Trophoblast cell (in vitro differentiated cells and primary cell): Measurements from ENCODE around the gene ABCF1.
A peak's percentile ranks its signal among the peaks of the same experiment; 100 is the strongest.

Experiments used
- DNase-seq, 2 donors: peaks; one replicate each; pipeline ENCODE4 v3.0.0-alpha.2; 2016
- H2AFZ ChIP-seq: 2 replicates; pipeline ENCODE4 v1.6.1; 2013; ENCODE audit warnings: low read length, moderate library complexity, mild to moderate bottlenecking; ENCODE audit not compliant: insufficient read depth, poor library complexity
- H2AK5ac ChIP-seq: 2 replicates; pipeline ENCODE4 v1.6.1; 2013; ENCODE audit warnings: mild to moderate bottlenecking, low read length
- H2BK120ac ChIP-seq: 2 replicates; pipeline ENCODE4 v1.6.1; 2013; ENCODE audit warnings: low read length, mild to moderate bottlenecking, moderate library complexity; ENCODE audit not compliant: insufficient read depth, poor library complexity
- H2BK12ac ChIP-seq: 2 replicates; pipeline ENCODE4 v1.6.1; 2013; ENCODE audit warnings: mild to moderate bottlenecking, low read length, moderate library complexity
- H2BK5ac ChIP-seq: 2 replicates; pipeline ENCODE4 v1.6.1; 2013; ENCODE audit warnings: low read length, low read depth, moderate library complexity, mild to moderate bottlenecking; ENCODE audit not compliant: poor library complexity
- H3K14ac ChIP-seq: 2 replicates; pipeline ENCODE4 v1.6.1; 2013; ENCODE audit warnings: mild to moderate bottlenecking, low read length
- H3K18ac ChIP-seq: 2 replicates; pipeline ENCODE4 v1.6.1; 2013; ENCODE audit warnings: mild to moderate bottlenecking, low read length
- H3K23ac ChIP-seq: 2 replicates; pipeline ENCODE4 v1.6.1; 2013; ENCODE audit warnings: low read length
- H3K27ac ChIP-seq: 2 replicates; pipeline ENCODE4 v1.5.1; 2013; ENCODE audit warnings: low read depth, mild to moderate bottlenecking, inconsistent platforms, low read length, moderate library complexity
- H3K27me3 ChIP-seq: 2 replicates; pipeline ENCODE4 v1.6.1; 2013; ENCODE audit warnings: inconsistent platforms, mild to moderate bottlenecking, low read length, moderate library complexity; ENCODE audit not compliant: insufficient read depth
- H3K36me3 ChIP-seq, 2 experiments: 1 replicate in 1 of 2; 2 replicates in 1 of 2; pipeline ENCODE4 v1.6.1; 2013; ENCODE audit warnings: low read length in 2 of 2, mild to moderate bottlenecking in 2 of 2, moderate library complexity in 1 of 2; ENCODE audit not compliant: insufficient read depth in 2 of 2, control insufficient read depth in 1 of 2
- H3K4ac ChIP-seq: 2 replicates; pipeline ENCODE4 v1.6.1; 2013; ENCODE audit warnings: low read depth, mild to moderate bottlenecking, low read length, moderate library complexity
- H3K4me1 ChIP-seq, 2 experiments: 1 replicate in 1 of 2; 2 replicates in 1 of 2; pipeline ENCODE4 v1.6.1; 2013; ENCODE audit warnings: low read length in 2 of 2, mild to moderate bottlenecking in 2 of 2, moderate library complexity in 1 of 2; ENCODE audit not compliant: insufficient read depth in 2 of 2, control insufficient read depth in 1 of 2
- H3K4me2 ChIP-seq: 2 replicates; pipeline ENCODE4 v1.6.1; 2013; ENCODE audit warnings: inconsistent platforms, mild to moderate bottlenecking, low read length, moderate library complexity
- H3K4me3 ChIP-seq: 2 replicates; pipeline ENCODE4 v1.5.1; 2013; ENCODE audit warnings: mild to moderate bottlenecking, low read depth, low read length, inconsistent platforms
- H3K79me1 ChIP-seq: one replicate; pipeline ENCODE4 v1.6.1; 2013; ENCODE audit warnings: low read length
- H3K79me2 ChIP-seq: 2 replicates; pipeline ENCODE4 v1.6.1; 2013; ENCODE audit warnings: low read length, mild to moderate bottlenecking; ENCODE audit not compliant: control insufficient read depth, insufficient read depth, poor library complexity
- H3K9ac ChIP-seq: 2 replicates; pipeline ENCODE4 v1.6.1; 2013; ENCODE audit warnings: mild to moderate bottlenecking, low read length
- H3K9me3 ChIP-seq: 2 replicates; pipeline ENCODE4 v1.6.1; 2013; ENCODE audit warnings: low read depth, mild to moderate bottlenecking, control low read depth, inconsistent platforms, low read length; ENCODE audit not compliant: insufficient read depth
- H4K12ac ChIP-seq: 2 replicates; pipeline ENCODE4 v1.6.1; 2013; ENCODE audit warnings: low read depth, mild to moderate bottlenecking, low read length, moderate library complexity
- H4K8ac ChIP-seq: 2 replicates; pipeline ENCODE4 v1.6.1; 2013; ENCODE audit warnings: low read depth, mild to moderate bottlenecking, low read length, moderate library complexity
- H4K91ac ChIP-seq: one replicate; pipeline ENCODE4 v1.6.1; 2013; ENCODE audit warnings: low read depth, mild to moderate bottlenecking, low read length, moderate library complexity
- WGBS: extraction: QIAGEN DNeasy Blood & Tissue Kit; methylation state at CpG from one replicate; pipeline ENCODE4 v1.1.7; 2013; ENCODE audit warnings: missing lambda C conversion rate; ENCODE audit not compliant: insufficient read length, insufficient coverage; ENCODE audit errors: extremely low coverage; 5-methylcytosine and 5-hydroxymethylcytosine counted together

Gene ABCF1

GRCh38 chr6:30613251-30614043 is 42.2 kb downstream of the ABCF1 start:
- Histone ChIP-seq H3K18ac (no peak overlapping the region), H3K27me3 (no peaks in the 10 kb centered on the region), H3K4me1 (peaks cover 1 to 5% of the 10 kb centered on the region in 2 experiments), H3K9me3 (no peaks in the 10 kb centered on the region), H2AFZ (no peak overlapping the region), H2BK12ac (no peak overlapping the region), H3K27ac (no peak overlapping the region), H2AK5ac (no peak overlapping the region), H3K36me3 (peaks cover 12 to 31% of the 10 kb centered on the region in 2 experiments), H2BK120ac (no peak overlapping the region), H4K91ac (no peak overlapping the region), H2BK5ac (no peak overlapping the region), H3K14ac (no peak overlapping the region), H4K12ac (no peak overlapping the region), H3K4ac (no peak overlapping the region), H4K8ac (no peak overlapping the region), H3K9ac (no peak overlapping the region), H3K4me2 (no peak overlapping the region), H3K79me1 (peaks cover 16% of the 10 kb centered on the region), H3K79me2 (peaks cover 13% of the 10 kb centered on the region), H3K4me3 (no peak overlapping the region), H3K23ac (no peak overlapping the region)
- no peak for DNase-seq

- peaks cover 16% of the 10 kb centered on the region for H3K79me1 ChIP-seq
- no CpG with 5 or more reads among the region's 8 CpGs for WGBS
- H3K27ac ChIP-seq: peak overlapping the region; percentile 38
- no peak overlapping the region for H4K91ac ChIP-seq
- no peak overlapping the region for H3K4ac ChIP-seq
- H4K8ac ChIP-seq: no peak overlapping the region
- DNase-seq: no peak
- H4K12ac ChIP-seq: no peak overlapping the region
- no peaks in the 10 kb centered on the region for H3K27me3 ChIP-seq
- no peak overlapping the region for H3K14ac ChIP-seq
- H3K9me3 ChIP-seq: no peaks in the 10 kb centered on the region
- no peak overlapping the region for H2AFZ ChIP-seq
- no peak overlapping the region for H3K18ac ChIP-seq
- peaks cover 3 to 6% of the 10 kb centered on the region in 2 experiments for H3K4me1 ChIP-seq
- peaks cover 15% of the 10 kb centered on the region for H3K79me2 ChIP-seq
- H2BK12ac ChIP-seq: no peak overlapping the region
- peak overlapping the region; percentile 77 for H3K9ac ChIP-seq
- H3K4me2 ChIP-seq: peak overlapping the region; percentile 46
- no peak overlapping the region for H3K23ac ChIP-seq
- H2BK5ac ChIP-seq: no peak overlapping the region
- H3K36me3 ChIP-seq: peaks cover 7 to 23% of the 10 kb centered on the region in 2 experiments
- H2BK120ac ChIP-seq: no peak overlapping the region
- H3K4me3 ChIP-seq: no peak overlapping the region
- no peak overlapping the region for H2AK5ac ChIP-seq
Measured at GRCh38 chr6:30614044-30614842, 43.0 kb downstream of the ABCF1 start.

- H4K91ac ChIP-seq: no peak overlapping the region
- no peak overlapping the region for H2BK120ac ChIP-seq
- H4K12ac ChIP-seq: no peak overlapping the region
- peaks cover 10 to 21% of the 10 kb centered on the region in 2 experiments for H3K36me3 ChIP-seq
- H4K8ac ChIP-seq: no peak overlapping the region
- no peaks in the 10 kb centered on the region for H3K9me3 ChIP-seq
- H3K79me1 ChIP-seq: peaks cover 16% of the 10 kb centered on the region
- H2BK5ac ChIP-seq: no peak overlapping the region
- no peak overlapping the region for H3K14ac ChIP-seq
- peak overlapping the region; percentile 46 for H3K4me2 ChIP-seq
- no peak overlapping the region for H2AK5ac ChIP-seq
- peak overlapping the region; percentile 38 for H3K27ac ChIP-seq
- H3K4me3 ChIP-seq: no peak overlapping the region
- H3K9ac ChIP-seq: no peak overlapping the region
- H2AFZ ChIP-seq: no peak overlapping the region
- peaks cover 3 to 6% of the 10 kb centered on the region in 2 experiments for H3K4me1 ChIP-seq
- H3K18ac ChIP-seq: no peak overlapping the region
- peak; percentile 91 to 96 for DNase-seq
- no peak overlapping the region for H3K23ac ChIP-seq
- H3K79me2 ChIP-seq: peaks cover 15% of the 10 kb centered on the region
- H3K27me3 ChIP-seq: no peaks in the 10 kb centered on the region
- no peak overlapping the region for H2BK12ac ChIP-seq
- no CpG with 5 or more reads among the region's 6 CpGs for WGBS
- no peak overlapping the region for H3K4ac ChIP-seq
Measured at GRCh38 chr6:30614843-30615218, 43.6 kb downstream of the ABCF1 start.

- Histone ChIP-seq H2BK5ac (peak overlapping the region; percentile 70), H3K14ac (peak overlapping the region; percentile 59), H2AK5ac (no peak overlapping the region), H2AFZ (no peak overlapping the region), H2BK120ac (peak overlapping the region; percentile 52), H3K9me3 (no peaks in the 10 kb centered on the region), H3K36me3 (peaks cover 12 to 18% of the 10 kb centered on the region in 2 experiments), H3K18ac (peak overlapping the region; percentile 72), H3K79me1 (peaks cover 16% of the 10 kb centered on the region), H3K4ac (peak overlapping the region; percentile 33), H4K8ac (peak overlapping the region; percentile 66), H3K4me3 (peak overlapping the region; percentile 45), H3K4me1 (peaks cover 3 to 6% of the 10 kb centered on the region in 2 experiments), H3K4me2 (peak overlapping the region; percentile 69), H3K27me3 (no peaks in the 10 kb centered on the region), H4K12ac (peak overlapping the region; percentile 58), H3K9ac (peak overlapping the region; percentile 98), H2BK12ac (no peak overlapping the region), H4K91ac (peak overlapping the region; percentile 72), H3K27ac (peak overlapping the region; percentile 90), H3K79me2 (peaks cover 15% of the 10 kb centered on the region), H3K23ac (no peak overlapping the region)
- DNase-seq: peak in 1 of 2 donors; percentile 67
- WGBS: no CpG with 5 or more reads among the region's 10 CpGs
Measured at GRCh38 chr6:30615219-30615957, 44.1 kb downstream of the ABCF1 start.
